Stromal cell of bone marrow (primary cell): ENCODE data around the gene ADGRL1.
"Not testable (repeated sequence)": the region's sequence is repeated elsewhere in the genome, so short reads cannot be mapped to it uniquely, and the experiment has no call there.

ENCODE experiments used
- DNase-seq: peaks from one replicate; pipeline ENCODE4 v3.0.0-alpha.2; 2012; ENCODE audit warnings: low read depth

ADGRL1 gene

GRCh38 chr19:14189415-14189814 is 16.6 kb downstream of the ADGRL1 start:
- DNase-seq = no peak

GRCh38 chr19:14188086-14188485 is 17.9 kb downstream of the ADGRL1 start:
- not testable (repeated sequence) for DNase-seq

- DNase-seq = no peak
These were observed 18.4 kb downstream of the ADGRL1 start for GRCh38 chr19:14187561-14187960.

- DNase-seq = not testable (repeated sequence)
These were observed 19.3 kb downstream of the ADGRL1 start for GRCh38 chr19:14186684-14187083.

- DNase-seq = not testable (repeated sequence)
These were observed 20.3 kb downstream of the ADGRL1 start for GRCh38 chr19:14185691-14186090.

GRCh38 chr19:14185158-14185557 is 20.8 kb downstream of the ADGRL1 start:
- no peak for DNase-seq

- DNase-seq = no peak
These were observed 22.1 kb downstream of the ADGRL1 start for GRCh38 chr19:14183741-14184350.

GRCh38 chr19:14182476-14182875 is 23.5 kb downstream of the ADGRL1 start:
- no peak for DNase-seq

GRCh38 chr19:14181906-14182305 is 24.1 kb downstream of the ADGRL1 start:
- DNase-seq = no peak

- not testable (repeated sequence) for DNase-seq
These were observed 24.8 kb downstream of the ADGRL1 start for GRCh38 chr19:14181199-14181598.

GRCh38 chr19:14177496-14178074 is 28.4 kb downstream of the ADGRL1 start:
- DNase-seq = no peak

- DNase-seq = no peak
These were observed 30.6 kb downstream of the ADGRL1 start for GRCh38 chr19:14175351-14175792.

- no peak for DNase-seq
These were observed 31.1 kb downstream of the ADGRL1 start for GRCh38 chr19:14174883-14175282.

- no peak for DNase-seq
These were observed 37.0 kb downstream of the ADGRL1 start for GRCh38 chr19:14168993-14169392.

GRCh38 chr19:14168259-14168972 is 37.6 kb downstream of the ADGRL1 start:
- DNase-seq = no peak

GRCh38 chr19:14167576-14168138 is 38.3 kb downstream of the ADGRL1 start:
- DNase-seq = no peak

GRCh38 chr19:14166999-14167575 is 38.9 kb downstream of the ADGRL1 start:
- no peak for DNase-seq

- no peak for DNase-seq
These were observed 39.8 kb downstream of the ADGRL1 start for GRCh38 chr19:14165990-14166830.

- DNase-seq = no peak
These were observed 41.1 kb downstream of the ADGRL1 start for GRCh38 chr19:14164724-14165493.

- DNase-seq = no peak
These were observed 41.9 kb downstream of the ADGRL1 start for GRCh38 chr19:14164082-14164481.

- no peak for DNase-seq
These were observed 43.1 kb downstream of the ADGRL1 start for GRCh38 chr19:14162871-14163297.
